Endothelial cell of umbilical vein (primary cell): Measurements from ENCODE around the gene ZBTB18. TPM values are rescaled to one million over a fixed set of nuclear protein-coding genes. Genes with fewer than 3 reads are reported as not detected.
"Not testable (repeated sequence)": the region's sequence is repeated elsewhere in the genome, so short reads cannot be mapped to it uniquely, and the experiment has no call there.

Experiments
- BruUV-seq: library from RNA; stranded (reverse); fragments of 400-500 nt; replicated peaks from 2 replicates; lab custom pipeline; 2021; lab: Mats Ljungman, UMichigan
- CTCF ChIA-PET: fragments of 300-600, 350-600 bp; sonication (Branson Sonifier 250); formaldehyde crosslinking; loops from one replicate; lab custom pipeline; 2021; ENCODE audit warnings: antibody characterized with exemption, inconsistent platforms; lab: Charles Lee
- POLR2A ChIA-PET: fragments of 300-600, 350-600 bp; sonication (Branson Sonifier 250); formaldehyde crosslinking; loops from one replicate; lab custom pipeline; 2021; ENCODE audit warnings: antibody characterized with exemption, inconsistent platforms; lab: Charles Lee
- DNase-seq: peaks from one replicate; pipeline ENCODE4 v3.0.0-alpha.2; 2011; ENCODE audit warnings: low read depth, low spot score
- FAIRE-seq: peaks from 2 replicates; lab custom pipeline; 2011; peaks lifted over from hg19 to GRCh38; lab: Jason Lieb, UNC
- H2AFZ ChIP-seq: 2 replicates; pipeline ENCODE4 v1.6.0; 2012; ENCODE audit warnings: low read depth, low read length, control low read depth, inconsistent platforms
- H3K27ac ChIP-seq: 2 replicates; pipeline ENCODE4 v1.5.1; 2011; ENCODE audit warnings: low read depth, mild to moderate bottlenecking, control low read depth, low read length, moderate library complexity; ENCODE audit not compliant: insufficient read depth
- H3K27me3 ChIP-seq, 2 experiments: 2 replicates each; pipeline versions ENCODE4 v1.6.0 to v1.6.1; 2011; ENCODE audit warnings: low read length in 2 of 2, mixed read lengths in 1 of 2; ENCODE audit not compliant: control insufficient read depth in 2 of 2, insufficient read depth in 2 of 2
- H3K36me3 ChIP-seq, 2 experiments: 2 replicates in 1 of 2; 3 replicates in 1 of 2; pipeline ENCODE4 v1.5.1; 2011; ENCODE audit warnings: low read length in 2 of 2, mild to moderate bottlenecking in 1 of 2, moderate library complexity in 1 of 2; ENCODE audit not compliant: control insufficient read depth in 2 of 2, insufficient read depth in 2 of 2; ENCODE audit errors: extremely low read depth in 1 of 2
- H3K4me1 ChIP-seq: 3 replicates; pipeline ENCODE4 v1.5.1; 2011; ENCODE audit warnings: mild to moderate bottlenecking, low read length; ENCODE audit not compliant: control insufficient read depth, insufficient read depth; ENCODE audit errors: extremely low read depth
- H3K4me2 ChIP-seq: 2 replicates; pipeline ENCODE4 v1.6.1; 2011; ENCODE audit warnings: low read length, control low read depth, mixed read lengths; ENCODE audit not compliant: insufficient read depth
- H3K4me3 ChIP-seq, 3 experiments: fragments of 200-600 bp in 1 of 3; sonication (generic), shearing (Covaris generic) in 1 of 3; replicated peaks in 1 of 3; 2 replicates each; pipeline ENCODE4 v1.5.1; 2011 to 2016; ENCODE audit warnings: control low read depth in 3 of 3, low read length in 3 of 3, mild to moderate bottlenecking in 2 of 3, inconsistent platforms in 1 of 3, low read depth in 1 of 3, moderate library complexity in 1 of 3; ENCODE audit not compliant: insufficient read depth in 1 of 3
- H3K79me2 ChIP-seq: 2 replicates; pipeline ENCODE4 v1.6.0; 2012; ENCODE audit warnings: low read length, inconsistent platforms; ENCODE audit not compliant: control insufficient read depth, insufficient read depth
- H3K9ac ChIP-seq: replicated peaks from 2 replicates; pipeline ENCODE3; 2011; ENCODE audit warnings: low read length, control low read depth; ENCODE audit not compliant: insufficient read depth; ENCODE audit errors: extremely low read depth
- H3K9me1 ChIP-seq: replicated peaks from 3 replicates; pipeline ENCODE4 v1.6.0; 2011; ENCODE audit warnings: mild to moderate bottlenecking, low read length; ENCODE audit not compliant: control insufficient read depth, insufficient read depth; ENCODE audit errors: extremely low read depth
- H3K9me3 ChIP-seq: replicated peaks from 2 replicates; pipeline ENCODE4 v1.5.1; 2012; ENCODE audit warnings: low read length, inconsistent platforms; ENCODE audit not compliant: control insufficient read depth, insufficient read depth
- H4K20me1 ChIP-seq: replicated peaks from 2 replicates; pipeline ENCODE3; 2011; ENCODE audit warnings: mild to moderate bottlenecking, low read length; ENCODE audit not compliant: control insufficient read depth, insufficient read depth; ENCODE audit errors: extremely low read depth
- MAX ChIP-seq: IDR thresholded peaks from 2 replicates; pipeline ENCODE4 v1.6.1; 2011; ENCODE audit not compliant: insufficient read depth, insufficient read length
- dilution Hi-C: fragments of 300-500 bp; cut with MboI; formaldehyde crosslinking; loops from one replicate; pipeline ENCODE4 v1.15.0; 2019; ENCODE audit warnings: low sequenced_read_pairs; ENCODE audit not compliant: extremely low pct_ligation_motif_present
- intact Hi-C: fragments of 100-400 bp; cut with micrococcal nuclease; formaldehyde crosslinking; loops from one replicate; pipeline ENCODE4 v1.10.0; 2022
- polyA plus RNA-seq, 4 experiments: library from polyadenylated mRNA; depleted of rRNA in 3 of 4; stranded (reverse) in 3 of 4; unstranded in 1 of 4; fragments of >200 nt; gene quantifications; 2 replicates each; pipeline versions ENCODE4 v1.2.1 to v1.2.3, GENCODE V29; 2011 to 2012; ENCODE audit warnings: missing spikeins in 1 of 4
- total RNA-seq: library from RNA; stranded (reverse); gene quantifications from 2 replicates; pipeline ENCODE4 v1.2.3, GENCODE V29; 2021

Gene ZBTB18
- total and polyA plus RNA-seq, 2 donors (not counting 3 experiments of a cell fraction or from before 2014, with no cell fraction given), result 15.5 to 21.1 TPM

GRCh38 chr1:244013100-244013499, 38.0 kb upstream of the ZBTB18 start:
- Histone ChIP-seq H3K36me3 (no peaks in the 10 kb centered on the region), H3K27me3 (no peaks in the 10 kb centered on the region), H3K9me1 (no peaks in the 10 kb centered on the region), H3K27ac (no peak overlapping the region), H3K9ac (no peak overlapping the region), H3K9me3 (no peaks in the 10 kb centered on the region), H3K4me2 (peak overlapping the region; percentile 72), H2AFZ (no peak overlapping the region), H3K4me3 (no peak overlapping the region), H3K4me1 (peaks cover 24% of the 10 kb centered on the region), H4K20me1 (no peaks in the 10 kb centered on the region), H3K79me2 (no peaks in the 10 kb centered on the region)
- FAIRE-seq, result no peak
- BruUV-seq, result no TSS peak
- CTCF ChIA-PET, result interaction anchor here (1.9 kb wide), 1 partner anchor 260 kb away, joined by 5 read pairs; no protein-coding TSS in a partner anchor
- no peak for DNase-seq
- intact Hi-C loops (loop anchor here (2.0 kb wide), 1 partner anchor 260 kb away; no protein-coding TSS in a partner anchor), dilution Hi-C loops (no loop called here)
- POLR2A ChIA-PET, result no interaction called here
- TF ChIP-seq MAX, result no peak

GRCh38 chr1:244014862-244015261, 36.2 kb upstream of the ZBTB18 start:
- H3K36me3 ChIP-seq, H3K9ac ChIP-seq, H3K4me3 ChIP-seq, FAIRE-seq, H4K20me1 ChIP-seq, H2AFZ ChIP-seq, BruUV-seq, DNase-seq, H3K9me3 ChIP-seq, H3K27me3 ChIP-seq, H3K4me2 ChIP-seq, H3K27ac ChIP-seq, dilution Hi-C loops, intact Hi-C loops, H3K9me1 ChIP-seq, CTCF ChIA-PET, H3K79me2 ChIP-seq, POLR2A ChIA-PET: not testable (repeated sequence)
- H3K4me1 ChIP-seq, result peaks cover 24% of the 10 kb centered on the region
